Measurements from ENCODE around the gene BUD23.
A peak's percentile ranks its signal among the peaks of the same experiment; 100 is the strongest.
"Not testable (repeated sequence)": the region's sequence is repeated elsewhere in the genome, so short reads cannot be mapped to it uniquely, and the experiment has no call there.

Gene BUD23

GRCh38 chr7:73652541-73652949 is 30.9 kb upstream of the BUD23 start:
- H3K27ac ChIP-seq: no peak overlapping the region
- TF ChIP-seq, protein P1, sequence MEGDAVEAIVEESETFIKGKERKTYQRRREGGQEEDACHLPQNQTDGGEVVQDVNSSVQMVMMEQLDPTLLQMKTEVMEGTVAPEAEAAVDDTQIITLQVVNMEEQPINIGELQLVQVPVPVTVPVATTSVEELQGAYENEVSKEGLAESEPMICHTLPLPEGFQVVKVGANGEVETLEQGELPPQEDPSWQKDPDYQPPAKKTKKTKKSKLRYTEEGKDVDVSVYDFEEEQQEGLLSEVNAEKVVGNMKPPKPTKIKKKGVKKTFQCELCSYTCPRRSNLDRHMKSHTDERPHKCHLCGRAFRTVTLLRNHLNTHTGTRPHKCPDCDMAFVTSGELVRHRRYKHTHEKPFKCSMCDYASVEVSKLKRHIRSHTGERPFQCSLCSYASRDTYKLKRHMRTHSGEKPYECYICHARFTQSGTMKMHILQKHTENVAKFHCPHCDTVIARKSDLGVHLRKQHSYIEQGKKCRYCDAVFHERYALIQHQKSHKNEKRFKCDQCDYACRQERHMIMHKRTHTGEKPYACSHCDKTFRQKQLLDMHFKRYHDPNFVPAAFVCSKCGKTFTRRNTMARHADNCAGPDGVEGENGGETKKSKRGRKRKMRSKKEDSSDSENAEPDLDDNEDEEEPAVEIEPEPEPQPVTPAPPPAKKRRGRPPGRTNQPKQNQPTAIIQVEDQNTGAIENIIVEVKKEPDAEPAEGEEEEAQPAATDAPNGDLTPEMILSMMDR (conservative IDR thresholded peaks at IDR 0.05): no peak

DNA sequence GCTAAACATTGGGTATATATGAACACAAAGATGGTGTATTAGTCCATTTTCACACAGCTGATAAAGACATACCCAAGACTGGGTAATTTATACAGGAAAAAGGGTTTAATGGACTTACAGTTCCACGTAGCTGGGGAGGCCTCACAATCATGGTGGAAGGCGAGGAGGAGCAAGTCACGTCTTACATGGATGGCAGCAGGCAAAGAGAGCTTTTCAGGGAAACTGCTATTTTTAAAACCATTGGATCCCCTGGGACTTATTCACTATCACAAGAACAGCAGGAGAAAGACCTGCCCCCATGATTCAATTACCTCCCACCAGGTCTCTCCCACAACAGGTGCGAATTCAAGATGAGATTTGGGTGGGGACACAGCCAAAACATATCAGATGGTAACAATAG is 28.1 kb upstream of the BUD23 start:
- H3K27ac ChIP-seq: not testable (repeated sequence)

- TF ChIP-seq, protein P1 (conservative IDR thresholded peaks at IDR 0.05): no peak
- no peak overlapping the region for H3K27ac ChIP-seq
These were observed 23.4 kb upstream of the BUD23 start for GRCh38 chr7:73659983-73660382.

DNA sequence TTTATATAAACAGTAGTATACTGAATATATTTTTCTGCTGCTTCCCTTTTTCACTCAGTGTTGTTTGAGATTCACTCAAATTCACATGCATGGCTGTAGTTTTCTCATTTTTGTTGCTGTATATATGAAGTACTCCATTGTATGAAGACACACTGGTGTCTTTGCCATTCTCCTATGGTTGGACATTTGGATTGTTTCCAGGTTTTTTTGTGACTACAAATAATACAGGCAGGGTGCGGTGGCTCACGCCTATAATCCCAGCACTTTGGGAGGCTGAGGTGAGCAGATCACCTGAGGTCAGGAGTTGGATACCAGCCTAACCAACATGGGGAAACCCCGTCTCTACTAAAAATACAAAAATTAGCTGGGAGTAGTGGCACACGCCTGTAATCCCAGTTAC is 22.8 kb upstream of the BUD23 start:
- H3K27ac ChIP-seq: not testable (repeated sequence)

GRCh38 chr7:73663033-73663432 is 20.4 kb upstream of the BUD23 start:
- no peak overlapping the region for H3K27ac ChIP-seq
- TF ChIP-seq, protein P1 (conservative IDR thresholded peaks at IDR 0.05): no peak

DNA sequence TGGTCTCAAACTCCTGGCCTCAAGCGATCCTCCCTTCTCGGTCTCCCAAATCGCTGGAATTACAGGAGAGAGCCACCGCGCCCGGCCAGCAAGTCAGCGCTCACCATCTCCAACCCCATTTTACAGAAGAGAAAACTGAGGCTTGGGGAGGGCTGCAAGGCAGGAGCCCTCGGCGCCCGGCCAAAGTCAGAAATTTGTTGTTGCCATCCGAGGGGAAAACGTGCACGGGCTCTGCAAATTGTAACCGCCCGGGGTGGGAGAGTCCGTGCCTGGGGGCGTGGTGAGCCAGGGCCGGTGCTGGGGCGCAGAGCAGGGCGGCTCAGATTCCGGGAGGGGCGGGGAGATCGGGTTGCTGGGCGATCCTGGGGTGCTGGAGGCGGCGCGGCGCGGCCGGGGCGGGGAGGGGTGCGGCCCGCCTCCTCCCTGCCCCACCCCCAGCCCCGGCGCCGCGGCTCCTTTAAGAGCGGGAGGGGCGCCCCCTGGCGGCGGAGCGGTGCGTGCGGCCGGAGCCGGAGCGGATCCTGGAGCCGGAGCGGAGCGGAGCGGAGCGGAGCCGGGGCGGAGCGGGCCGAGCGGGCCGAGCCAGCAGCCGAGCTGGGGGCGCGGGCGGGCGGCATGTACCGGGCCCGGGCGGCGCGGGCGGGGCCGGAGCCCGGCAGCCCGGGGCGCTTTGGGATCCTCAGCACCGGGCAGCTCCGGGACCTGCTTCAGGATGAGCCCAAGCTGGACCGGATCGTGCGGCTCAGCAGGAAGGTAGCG is 15.9 kb upstream of the BUD23 start, which contains the start of gene VPS37D:
VPS37D (plus strand) TSS at position 488 of the 759 bp plus-strand sequence; CDS start at position 616, 128 bp downstream.
- TF ChIP-seq, protein P1 (conservative IDR thresholded peaks at IDR 0.05): peak; percentile 97
- H3K27ac ChIP-seq: peak within 1 kb of the TSS; percentile 84

GRCh38 chr7:73668103-73668885 is 15.1 kb upstream of the BUD23 start:
- peak overlapping the region; percentile 84 for H3K27ac ChIP-seq

GRCh38 chr7:73668886-73669230 is 14.5 kb upstream of the BUD23 start:
- H3K27ac ChIP-seq: peak overlapping the region; percentile 84
- TF ChIP-seq, protein P1 (conservative IDR thresholded peaks at IDR 0.05): no peak

More at GRCh38 chr7:73668103-73668885, 15.1 kb upstream of the BUD23 start:
- TF ChIP-seq, protein P1 (conservative IDR thresholded peaks at IDR 0.05): no peak

Data from VCaP (cell line).